NK-92 (cell line): ENCODE results near the gene CYTH3.
"Not testable (repeated sequence)": the region's sequence is repeated elsewhere in the genome, so short reads cannot be mapped to it uniquely, and the experiment has no call there.

Experiments
- DNase-seq: peaks from one replicate; lab custom pipeline; 2025; ENCODE audit not compliant: unreplicated experiment; lab: John Stamatoyannopoulos, UW

The CYTH3 gene

DNA sequence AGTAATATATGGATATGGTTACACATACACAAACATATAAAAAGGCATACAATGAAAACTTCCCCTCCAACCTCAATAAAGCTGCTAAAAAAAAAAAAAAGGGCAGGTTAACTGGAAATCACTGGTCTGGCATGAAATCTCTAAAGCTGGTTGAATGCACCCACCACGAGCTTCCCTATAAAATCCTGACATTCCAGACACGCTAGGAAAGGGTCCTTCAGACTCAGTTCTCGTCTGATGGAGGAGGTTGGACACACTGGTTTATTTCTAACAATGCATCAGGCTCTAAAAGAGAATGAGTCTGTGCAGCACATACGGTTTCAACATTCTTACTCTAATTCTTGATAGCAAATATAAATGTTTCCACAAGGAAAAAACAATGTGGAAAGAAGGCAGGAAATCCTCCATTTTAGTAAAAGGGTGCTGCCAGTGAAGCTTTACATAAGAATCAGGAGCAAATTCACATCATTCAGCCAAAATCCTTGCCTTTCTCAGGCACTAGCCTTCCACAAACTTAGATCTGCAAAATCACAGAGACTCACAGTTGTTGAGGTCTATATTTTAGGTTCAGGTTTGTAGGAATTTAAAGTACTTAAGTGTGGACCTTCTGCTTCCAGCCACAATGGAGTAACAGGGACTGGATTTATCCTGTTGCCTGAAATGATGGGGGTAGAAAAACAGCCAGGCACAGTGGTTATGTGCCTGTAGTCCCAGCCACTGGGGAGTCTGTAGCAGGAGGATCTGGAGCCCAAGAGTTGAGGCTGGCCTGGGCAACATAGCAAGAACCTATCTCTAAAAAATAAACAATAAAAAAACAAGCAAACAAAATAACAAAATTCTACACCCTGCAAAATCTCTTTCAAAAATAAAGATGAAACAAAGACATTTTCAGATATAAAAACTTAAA lies 73.5 kb downstream of the CYTH3 start:
- DNase-seq: no peak

DNA sequence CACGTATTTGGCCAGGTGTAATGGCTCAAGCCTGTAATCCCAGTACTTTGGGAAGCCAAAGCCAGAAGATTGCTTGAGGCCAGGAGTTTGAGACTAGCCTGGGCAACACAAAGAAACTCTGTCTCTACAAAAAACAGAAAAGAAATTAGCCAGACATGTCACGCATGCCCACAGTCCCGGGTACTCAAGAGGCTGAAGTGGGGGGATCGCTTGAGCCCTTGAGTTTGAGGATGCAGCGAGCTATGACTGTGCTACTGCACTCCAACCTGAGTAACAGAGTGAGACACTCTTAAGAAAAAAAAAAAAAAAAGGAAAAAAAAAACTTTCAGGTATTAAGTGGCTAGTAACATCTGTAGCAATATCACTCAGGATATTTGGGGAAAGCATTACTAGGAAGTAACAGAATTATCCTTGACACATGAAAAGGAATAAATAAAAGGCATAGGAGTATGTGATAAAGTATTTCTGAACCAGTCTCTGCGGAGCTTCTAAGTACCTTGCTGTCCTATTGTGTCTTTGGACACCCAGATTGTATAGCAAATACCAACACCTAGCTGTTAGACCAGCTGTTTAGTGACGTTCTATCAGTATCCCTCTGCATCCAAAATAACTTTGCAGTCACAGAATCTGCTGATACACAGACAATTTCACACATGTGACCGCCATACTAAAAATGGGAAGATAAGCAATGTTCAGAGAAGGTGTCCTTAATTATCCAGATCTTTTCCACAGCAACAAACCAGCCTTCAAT lies 74.4 kb downstream of the CYTH3 start:
- DNase-seq: no peak

DNA sequence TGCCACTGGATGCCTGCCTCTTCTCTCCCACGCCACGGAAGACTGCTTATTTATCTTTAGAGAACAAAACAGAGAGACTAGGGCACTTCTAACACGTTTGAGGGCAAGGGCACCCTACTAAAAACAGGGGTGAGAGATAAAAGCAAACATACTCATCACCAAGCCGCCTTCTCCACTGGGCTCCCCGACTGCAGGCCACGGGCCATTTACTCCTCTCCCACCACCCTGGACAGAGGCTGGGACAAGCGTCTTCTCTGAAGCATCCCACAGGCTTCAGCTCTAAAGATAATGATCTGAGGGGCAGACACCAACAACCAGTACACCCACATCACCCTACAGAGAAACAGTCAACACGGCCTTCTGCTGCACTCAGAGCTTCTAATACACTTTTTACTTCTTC lies 78.7 kb downstream of the CYTH3 start:
- DNase-seq: no peak

- not testable (repeated sequence) for DNase-seq
Measured at GRCh38 chr7:6190563-6190962, 81.9 kb downstream of the CYTH3 start.

GRCh38 chr7:6188389-6188788 lies 84.0 kb downstream of the CYTH3 start:
- DNase-seq: no peak

DNA sequence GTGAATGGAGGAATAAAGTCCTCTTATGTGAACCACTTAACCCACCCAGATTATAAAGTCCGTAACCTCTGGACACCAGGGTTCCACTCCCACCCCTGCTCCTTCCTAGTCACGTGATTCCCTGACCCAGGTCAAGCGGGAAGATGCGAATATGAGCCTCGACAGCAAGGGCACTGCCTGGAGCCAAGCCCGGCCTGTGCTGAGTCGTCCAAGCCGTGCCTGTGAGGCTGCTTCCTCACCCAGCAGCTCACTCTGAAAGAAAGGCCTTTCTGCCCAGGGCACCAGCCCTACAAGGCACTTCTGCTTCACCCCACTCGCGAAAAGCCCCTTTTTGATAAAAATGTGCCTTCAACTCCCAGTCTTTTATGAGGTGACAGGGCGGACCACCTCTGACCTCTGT lies 85.8 kb downstream of the CYTH3 start:
- no peak for DNase-seq

- no peak for DNase-seq
Measured at GRCh38 chr7:6182993-6183392, 89.4 kb downstream of the CYTH3 start.

GRCh38 chr7:6181136-6181535 lies 91.3 kb downstream of the CYTH3 start:
- no peak for DNase-seq

- DNase-seq: no peak
Measured at GRCh38 chr7:6180344-6180725, 92.1 kb downstream of the CYTH3 start.

- no peak for DNase-seq
Measured at GRCh38 chr7:6179620-6180343, 92.6 kb downstream of the CYTH3 start.

GRCh38 chr7:6178298-6179029 lies 94.0 kb downstream of the CYTH3 start:
- no peak for DNase-seq

GRCh38 chr7:6175645-6176044 lies 96.8 kb downstream of the CYTH3 start:
- no peak for DNase-seq

DNA sequence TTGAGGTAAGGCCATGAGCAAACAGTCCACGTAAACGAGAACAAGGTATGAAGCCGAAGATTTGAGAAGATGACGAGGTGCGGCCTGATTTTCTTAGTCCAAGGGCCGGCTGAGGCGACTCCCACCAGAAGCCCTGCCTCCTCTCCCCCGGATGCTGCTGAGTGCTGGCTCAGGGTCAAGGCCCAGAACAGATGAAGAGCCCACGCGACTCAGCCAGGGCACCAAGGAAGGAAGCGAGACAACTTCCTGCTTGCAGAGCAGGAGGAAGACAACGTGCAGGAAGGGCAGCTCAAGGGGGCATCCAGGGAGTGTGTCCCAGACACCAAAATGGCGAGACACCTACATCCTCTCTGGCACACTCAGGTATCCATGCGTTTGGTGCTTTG lies 99.5 kb downstream of the CYTH3 start:
- no peak for DNase-seq

GRCh38 chr7:6172224-6172909 lies 100.1 kb downstream of the CYTH3 start:
- no peak for DNase-seq

DNA sequence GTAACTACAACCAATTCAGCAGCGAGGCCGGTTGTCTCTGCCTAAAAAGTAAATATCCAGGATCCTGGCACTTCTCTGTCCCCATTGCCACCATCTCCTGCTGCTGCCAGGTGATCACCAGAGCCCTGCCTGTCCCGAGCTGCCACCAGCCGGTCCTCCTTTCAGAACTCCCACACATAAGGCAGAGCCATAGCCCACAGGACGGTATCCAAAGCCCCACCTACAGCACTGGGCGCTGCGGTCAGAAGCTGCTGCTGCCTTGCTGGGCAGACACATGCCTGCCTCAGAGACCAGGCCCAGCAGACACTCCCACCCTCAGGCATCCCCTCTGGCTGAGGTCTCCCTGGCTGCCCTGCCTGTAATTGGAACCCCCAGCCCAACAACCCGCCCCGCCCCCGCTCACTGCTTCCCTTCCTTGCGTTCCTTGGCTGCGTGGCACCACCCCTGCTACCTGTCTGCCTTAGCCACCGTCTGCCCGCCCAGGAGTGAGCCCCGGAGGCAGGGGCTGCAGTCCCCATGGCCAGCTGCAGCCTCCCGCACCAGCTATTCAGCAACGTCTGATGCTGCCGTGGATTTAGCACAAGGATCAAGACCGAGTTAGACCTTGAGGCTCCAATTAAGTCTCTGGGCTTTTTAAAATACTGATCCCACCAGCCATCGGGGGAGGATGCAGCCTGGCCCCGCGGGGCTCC lies 100.7 kb downstream of the CYTH3 start:
- no peak for DNase-seq

GRCh38 chr7:6170571-6171531 lies 101.6 kb downstream of the CYTH3 start:
- DNase-seq: no peak

GRCh38 chr7:6169805-6170520 lies 102.5 kb downstream of the CYTH3 start:
- no peak for DNase-seq

DNA sequence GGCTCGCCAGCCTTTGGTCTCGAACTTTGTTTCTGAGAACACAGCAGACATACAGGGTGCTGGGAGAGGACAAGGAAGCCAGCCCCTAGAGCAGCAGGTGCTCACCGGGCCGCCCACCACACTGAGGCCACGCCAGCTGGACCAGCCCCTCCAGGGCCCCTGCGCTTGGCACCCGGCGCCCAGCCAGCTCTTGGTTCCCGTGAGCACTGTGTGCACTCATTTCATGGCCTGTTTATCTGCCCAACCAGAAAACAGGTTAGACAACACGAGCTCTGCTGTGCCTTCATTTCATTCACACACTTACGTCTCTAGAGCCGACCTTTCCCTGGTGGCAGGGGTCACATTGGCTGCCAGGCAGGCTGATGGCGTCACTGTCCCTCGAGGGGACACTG lies 104.0 kb downstream of the CYTH3 start:
- no peak for DNase-seq
